Thyroid gland (tissue), 4 donors: ENCODE data around the gene ACSM3.

Source experiments
- CTCF ChIP-seq, 6 experiments: fragments of 200-600 bp in 3 of 6; fragments of 450-650 bp in 3 of 6; sonication (generic) in 3 of 6; IDR thresholded peaks; one replicate each; pipeline ENCODE4 v1.5.1; 2016 to 2019; ENCODE audit warnings: antibody characterized with exemption in 6 of 6, mild to moderate bottlenecking in 2 of 6, inconsistent platforms in 1 of 6, moderate library complexity in 1 of 6
- POLR2A ChIP-seq, 2 donors: fragments of 450-650 bp; IDR thresholded peaks; one replicate each; pipeline ENCODE4 v1.6.1; 2017; ENCODE audit warnings: antibody characterized with exemption in 2 of 2, mild to moderate bottlenecking in 2 of 2, moderate library complexity in 1 of 2

- TF ChIP-seq CTCF (IDR thresholded peaks at IDR 0.05) = no peak
- TF ChIP-seq POLR2A (IDR thresholded peaks at IDR 0.05) = no peak
Observed at GRCh38 chr16:20814784-20815183, 51.0 kb downstream of the ACSM3 start.
